Stimulated activated CD8-positive, alpha-beta memory T cell treated with anti-CD3 and anti-CD28 coated beads, Interleukin-12 subunit alpha, Interleukin-12 subunit beta, amount 100 ng/mL, for 4 hours (primary cell): ENCODE measurements around the gene ZNG1F.
A peak's percentile ranks its signal among the peaks of the same experiment; 100 is the strongest.
"Not testable (repeated sequence)": the region's sequence is repeated elsewhere in the genome, so short reads cannot be mapped to it uniquely, and the experiment has no call there.

Source experiments
- DNase-seq: peaks from one replicate; pipeline ENCODE4 v3.0.0-alpha.2; 2020; ENCODE audit warnings: low read depth

The ZNG1F gene

DNA sequence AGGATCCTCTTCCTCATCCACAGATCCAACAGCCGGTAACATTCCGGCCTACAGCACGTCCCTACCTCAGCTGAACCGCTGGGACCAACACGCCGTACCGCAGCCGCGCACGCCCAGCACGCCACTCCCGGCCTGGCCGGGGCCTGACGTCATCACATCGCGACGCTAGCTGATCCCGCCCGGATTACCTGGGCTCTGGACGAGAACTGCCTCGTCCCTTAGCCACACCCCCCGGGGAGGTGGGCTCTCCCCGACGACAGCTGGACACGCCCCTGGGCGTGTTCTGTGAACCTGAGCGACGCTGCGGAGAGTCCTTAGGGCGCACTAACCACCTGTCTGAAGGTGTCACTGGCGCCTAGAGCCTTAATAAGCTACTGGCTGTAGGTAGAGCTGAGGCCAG, at the start of gene ZNG1F:
ZNG1F (minus strand) TSS at position 101 of the 400 bp plus-strand sequence; CDS start at position 42, 59 bp downstream.
- DNase-seq, result not testable (repeated sequence)

DNA sequence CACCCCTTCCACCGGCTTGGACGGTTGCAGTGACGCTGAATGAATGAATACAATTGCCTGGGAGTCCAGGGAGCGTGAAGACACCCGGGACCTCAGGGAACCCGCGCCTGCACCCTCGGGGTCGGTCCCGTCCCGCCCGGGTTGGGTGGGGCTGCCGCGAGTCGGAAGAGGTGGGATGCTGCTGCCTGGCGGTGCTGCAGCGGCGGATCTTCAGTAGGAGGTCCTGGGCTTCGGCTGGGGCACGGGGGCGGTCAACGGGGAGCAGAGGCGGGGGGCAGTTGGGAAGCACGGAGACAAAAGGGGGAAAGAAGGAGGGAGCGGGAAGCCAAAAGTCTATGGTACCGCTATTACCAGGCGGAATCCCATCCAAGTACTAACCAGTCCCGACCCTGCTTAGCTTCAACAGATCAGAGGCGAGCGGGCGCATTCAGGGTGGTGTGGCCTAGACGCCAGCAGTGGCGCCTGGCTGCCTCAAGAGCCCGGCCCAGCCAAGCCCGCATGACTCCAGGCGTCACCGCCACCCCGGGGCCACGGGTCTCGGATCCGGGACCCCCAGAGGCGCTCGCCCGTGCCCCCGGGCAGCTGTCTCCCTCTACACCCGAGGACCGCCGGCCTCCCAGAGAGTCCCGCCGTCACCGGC, 48.1 kb upstream of the ZNG1F start:
- not testable (repeated sequence) for DNase-seq

DNA sequence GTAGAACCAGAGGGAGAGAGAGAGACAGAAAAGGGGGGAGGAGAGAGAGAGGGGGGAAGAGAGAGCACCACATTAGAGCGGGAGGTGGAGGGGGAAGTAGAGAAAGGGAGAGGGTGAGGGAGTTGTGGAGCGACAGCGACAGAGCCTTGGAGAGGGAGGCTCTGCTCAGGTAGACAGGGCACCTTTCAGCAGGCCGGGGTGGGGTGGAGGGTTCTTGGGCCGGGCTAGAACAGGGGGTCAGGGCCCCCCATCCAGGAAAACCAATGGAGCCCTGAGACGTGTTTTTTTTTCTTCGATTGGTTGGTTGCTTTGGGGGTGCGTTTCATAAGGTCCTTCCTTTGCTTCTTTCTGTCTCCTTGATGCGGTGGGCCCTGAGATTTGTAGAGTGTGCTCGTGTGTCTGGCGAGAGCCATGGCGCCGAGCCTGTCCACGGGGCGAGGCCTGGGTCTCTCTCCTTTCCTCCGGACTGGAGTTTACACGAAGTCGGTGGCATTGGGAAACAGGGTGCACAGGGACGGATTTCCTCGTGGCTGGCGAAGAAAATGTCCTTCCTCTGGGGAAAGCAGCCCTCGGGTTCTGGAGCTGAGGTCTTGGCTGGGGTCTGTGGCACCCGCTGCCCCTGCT, 47.5 kb upstream of the ZNG1F start:
- DNase-seq, result not testable (repeated sequence)

DNA sequence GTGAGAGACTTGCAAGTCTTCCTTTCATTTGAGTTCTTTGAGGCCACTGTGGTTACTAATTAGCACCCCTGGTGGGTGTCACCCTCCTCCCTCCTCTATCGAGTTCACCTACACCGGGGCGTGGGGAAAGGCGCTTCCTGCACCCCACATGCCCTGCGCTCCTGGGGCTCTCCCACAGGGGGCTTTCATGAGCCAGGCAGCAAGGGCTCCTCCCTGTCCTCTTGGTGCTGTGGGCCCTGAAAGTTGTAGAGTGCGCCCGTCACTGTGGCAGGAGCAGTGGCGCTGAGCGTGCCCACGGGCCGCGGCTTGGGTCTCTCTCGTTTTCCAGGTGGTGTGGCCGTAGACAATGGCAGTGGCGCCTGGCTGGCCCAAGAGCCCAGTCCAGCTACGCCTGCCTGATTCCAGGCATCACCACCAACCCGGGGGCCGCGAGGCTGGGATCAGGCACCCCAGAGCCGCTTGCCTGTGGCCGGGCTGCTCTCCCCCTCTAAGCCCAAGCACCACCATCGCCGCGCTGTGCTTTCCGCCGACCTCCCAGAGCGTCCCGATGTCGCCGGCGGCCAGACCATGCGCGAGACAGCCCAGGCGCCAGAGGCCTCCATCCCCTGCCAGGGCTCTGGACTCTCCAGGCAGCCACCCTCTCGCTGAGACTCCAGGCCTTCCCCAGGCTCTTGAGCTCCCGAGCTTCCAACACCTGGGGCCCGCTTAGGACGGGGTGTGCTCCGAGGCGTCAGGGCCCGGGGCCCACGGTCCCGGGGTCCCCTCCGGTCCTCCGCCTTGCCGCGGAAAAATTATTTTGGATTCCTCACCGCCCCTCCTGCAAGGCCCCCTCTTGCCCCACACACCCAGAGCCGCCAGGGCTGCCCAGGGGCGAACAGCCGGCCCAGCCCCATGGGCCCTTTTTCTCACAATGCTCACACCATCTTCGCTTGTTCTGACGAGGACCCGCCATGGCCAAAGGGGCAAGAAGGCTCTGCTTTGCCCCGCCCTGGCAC, 46.0 kb upstream of the ZNG1F start:
- DNase-seq, result peak; percentile 46

DNA sequence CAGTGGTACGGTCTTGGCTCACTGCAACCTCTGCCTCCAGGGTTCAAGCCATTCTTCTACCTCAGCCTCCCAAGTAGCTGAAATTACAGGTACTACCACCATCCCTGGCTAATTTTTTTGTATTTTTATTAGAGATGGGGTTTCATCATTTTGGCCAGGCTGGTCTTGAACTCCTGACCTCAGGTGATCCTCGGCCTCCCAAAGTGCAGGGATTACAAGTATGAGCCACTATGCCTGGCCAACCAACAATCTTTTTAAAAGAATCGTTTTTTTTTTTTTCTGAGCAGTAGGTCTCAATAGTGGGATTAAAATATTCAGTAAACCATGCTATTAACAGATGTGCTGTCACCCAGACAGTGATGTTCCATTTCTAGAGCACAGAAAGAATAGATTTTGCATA, 45.1 kb upstream of the ZNG1F start:
- DNase-seq, result not testable (repeated sequence)

DNA sequence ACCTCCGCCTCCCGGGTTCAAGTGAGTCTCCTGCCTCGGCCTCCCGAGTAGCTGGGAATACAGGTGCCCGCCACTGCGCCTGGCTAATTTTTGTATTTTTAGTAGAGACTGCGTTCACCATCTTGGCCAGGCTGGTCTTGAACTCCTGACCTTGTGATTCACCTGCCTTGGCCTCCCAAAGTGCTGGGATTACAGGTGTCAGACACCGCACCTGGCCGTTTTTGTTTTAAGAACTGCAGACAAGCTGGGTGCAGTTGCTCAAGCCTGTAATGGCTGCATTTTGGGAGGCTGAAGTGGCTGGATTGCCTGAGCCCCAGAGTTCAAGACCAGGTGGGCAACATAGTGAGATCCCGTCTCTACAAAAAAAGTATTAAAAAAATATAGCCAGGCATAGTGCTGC, 43.2 kb upstream of the ZNG1F start:
- not testable (repeated sequence) for DNase-seq

DNA sequence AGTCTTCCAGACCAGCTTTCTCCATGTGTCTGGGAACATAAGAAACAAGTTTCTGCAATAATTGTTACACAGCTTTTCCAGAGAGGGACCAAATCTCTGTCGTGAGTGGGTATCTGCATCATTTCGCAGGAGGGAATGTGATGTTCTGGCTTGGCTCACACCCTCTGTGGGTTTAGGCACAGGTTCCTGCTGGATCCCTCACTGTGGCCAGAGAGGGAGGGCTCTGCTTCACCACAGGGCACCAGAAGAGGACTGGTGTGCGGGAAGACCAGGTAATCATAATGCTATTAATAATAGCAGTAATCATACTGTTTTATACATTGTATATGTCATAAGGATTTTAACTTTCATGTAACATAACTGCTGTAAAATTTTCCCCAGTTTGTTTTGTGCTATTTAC, 41.3 kb upstream of the ZNG1F start:
- DNase-seq, result not testable (repeated sequence)

DNA sequence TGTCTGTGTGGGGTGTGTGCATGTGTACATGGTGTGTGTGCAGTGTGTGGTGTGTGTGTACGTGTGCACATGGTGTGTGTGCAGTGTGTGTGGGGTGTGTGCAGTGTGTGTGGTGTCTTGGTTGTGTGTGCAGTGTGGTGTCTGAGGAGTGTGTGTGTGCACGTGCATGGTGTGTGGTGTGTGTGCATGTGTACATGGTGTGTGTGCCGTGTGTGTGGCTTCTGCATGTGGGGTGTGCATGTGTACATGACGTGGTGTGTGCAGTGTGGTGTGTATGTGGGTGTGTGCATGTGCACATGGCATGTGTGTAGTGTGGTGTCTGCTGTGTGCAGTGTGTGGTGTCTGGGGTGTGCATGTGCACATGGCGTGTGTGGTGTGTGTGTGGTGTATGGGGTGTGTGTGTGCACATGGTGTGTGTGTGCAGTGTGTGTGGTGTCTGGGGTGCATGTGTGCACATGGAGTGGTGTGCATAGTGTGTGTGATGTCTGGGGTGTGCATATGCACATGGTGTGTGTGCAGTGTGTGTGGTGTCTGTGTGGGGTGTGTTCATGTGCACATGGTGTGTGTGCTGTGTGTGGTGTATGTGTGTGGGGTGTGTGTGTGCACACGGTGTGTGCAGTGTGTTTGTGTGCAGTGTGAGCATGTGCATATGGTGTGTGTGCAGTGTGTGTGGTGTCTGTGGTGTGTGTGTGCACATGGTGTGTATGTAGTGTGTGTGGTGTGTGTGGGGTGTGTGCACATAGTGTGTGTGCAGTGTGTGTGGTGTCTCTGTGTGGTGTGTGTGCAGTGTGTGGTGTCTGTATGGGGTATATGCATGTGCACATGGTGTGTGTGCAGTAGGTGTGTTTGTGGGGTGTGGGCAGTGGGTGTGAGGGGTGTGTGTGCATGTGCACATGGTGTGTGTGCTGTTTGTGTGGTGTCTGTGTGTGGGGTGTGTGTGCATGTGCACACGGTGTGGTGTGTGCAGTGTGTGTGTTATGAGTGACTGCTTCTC, 40.6 kb upstream of the ZNG1F start:
- no peak for DNase-seq

DNA sequence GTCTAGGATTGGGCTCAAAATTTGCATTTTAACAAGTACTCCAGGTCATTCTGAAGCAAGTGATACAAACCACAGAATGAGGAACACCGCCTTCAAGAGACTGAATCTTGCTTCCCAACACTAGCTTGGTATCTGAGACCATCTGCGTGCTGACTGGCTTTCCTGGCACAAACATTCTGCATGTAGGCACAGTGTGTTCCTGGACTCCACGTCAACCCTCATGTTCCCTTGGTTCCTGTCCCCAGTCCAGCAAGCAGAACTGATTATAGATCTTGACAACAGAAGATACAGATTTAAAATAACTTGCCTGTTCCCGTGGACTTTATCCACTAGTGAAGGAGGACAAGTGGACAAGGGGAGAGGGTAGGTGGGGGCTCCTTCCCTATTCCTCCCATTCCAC, 30.7 kb upstream of the ZNG1F start:
- not testable (repeated sequence) for DNase-seq

DNA sequence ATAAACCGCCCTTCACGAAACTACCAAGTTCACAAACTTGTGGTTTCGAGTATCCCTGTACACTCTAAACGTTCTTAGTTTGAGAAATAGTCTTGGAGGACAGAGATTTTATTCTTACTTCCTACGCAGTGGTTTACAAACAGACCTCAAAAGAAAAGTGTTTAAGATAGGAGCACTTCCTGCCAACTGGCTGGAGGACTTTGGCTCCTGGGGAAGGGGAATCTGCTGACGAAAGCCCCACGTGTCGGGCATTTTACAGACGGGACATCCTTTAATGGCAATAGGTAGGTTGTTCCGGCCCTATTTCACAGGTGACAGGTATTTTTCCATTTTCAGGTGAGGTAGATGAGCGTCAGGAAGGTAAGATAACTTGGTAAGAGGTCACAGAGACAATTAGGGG, 678 bp downstream of the ZNG1F start:
- DNase-seq, result not testable (repeated sequence)

DNA sequence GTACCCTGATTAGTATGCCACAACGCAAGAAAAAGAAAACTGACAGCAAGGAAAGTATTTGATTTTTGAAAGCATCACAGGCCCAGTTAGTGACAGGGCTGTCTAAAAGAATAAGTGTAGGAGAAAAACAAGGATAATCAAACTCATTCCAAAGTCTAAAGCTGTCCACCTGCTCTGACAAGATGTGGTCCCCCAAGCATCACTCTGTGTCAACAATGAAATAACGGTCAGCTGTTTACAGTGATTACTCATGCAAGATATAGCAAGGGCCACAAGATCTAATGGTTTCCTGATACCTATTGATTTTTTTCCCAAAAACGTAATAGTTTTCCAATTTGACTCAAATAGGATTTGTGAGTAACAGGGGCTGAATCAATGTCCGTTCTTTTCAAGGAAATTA, 14.1 kb downstream of the ZNG1F start:
- not testable (repeated sequence) for DNase-seq

DNA sequence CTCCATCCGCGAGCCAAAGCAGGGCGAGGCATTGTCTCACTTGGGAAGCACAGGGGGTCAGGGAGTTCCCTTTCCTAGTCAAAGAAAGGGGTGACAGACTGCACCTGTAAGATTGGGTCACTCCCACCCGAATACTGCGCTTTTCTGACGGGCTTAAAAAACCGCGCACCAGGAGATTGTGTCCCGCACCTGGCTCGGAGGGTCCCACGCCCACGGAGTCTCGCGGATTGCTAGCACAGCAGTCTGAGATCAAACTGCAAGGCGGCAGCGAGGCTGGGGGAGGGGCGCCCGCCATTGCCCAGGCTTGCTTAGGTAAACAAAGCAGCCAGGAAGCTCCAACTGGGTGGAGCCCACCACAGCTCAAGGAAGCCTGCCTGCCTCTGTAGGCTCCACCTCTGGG, 39.0 kb downstream of the ZNG1F start:
- not testable (repeated sequence) for DNase-seq

DNA sequence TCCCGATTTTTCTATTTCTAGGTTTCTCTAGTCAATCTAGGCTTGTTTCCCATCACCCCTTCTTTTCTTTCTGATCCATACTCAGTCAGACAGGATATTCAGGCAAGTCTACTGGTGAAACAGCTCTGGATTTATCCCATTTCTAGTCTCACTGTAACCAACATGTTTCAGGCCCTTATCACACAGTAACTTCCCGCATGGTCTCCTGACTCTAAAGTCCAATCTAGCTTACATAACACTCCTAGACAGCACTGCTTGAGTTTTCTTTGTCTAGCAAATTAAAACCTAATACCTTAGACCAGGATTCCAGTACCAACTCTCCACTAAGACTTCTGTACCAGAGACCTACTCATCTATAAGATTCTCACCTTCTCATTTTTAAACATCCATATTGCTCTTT, 47.2 kb downstream of the ZNG1F start:
- DNase-seq, result not testable (repeated sequence)

DNA sequence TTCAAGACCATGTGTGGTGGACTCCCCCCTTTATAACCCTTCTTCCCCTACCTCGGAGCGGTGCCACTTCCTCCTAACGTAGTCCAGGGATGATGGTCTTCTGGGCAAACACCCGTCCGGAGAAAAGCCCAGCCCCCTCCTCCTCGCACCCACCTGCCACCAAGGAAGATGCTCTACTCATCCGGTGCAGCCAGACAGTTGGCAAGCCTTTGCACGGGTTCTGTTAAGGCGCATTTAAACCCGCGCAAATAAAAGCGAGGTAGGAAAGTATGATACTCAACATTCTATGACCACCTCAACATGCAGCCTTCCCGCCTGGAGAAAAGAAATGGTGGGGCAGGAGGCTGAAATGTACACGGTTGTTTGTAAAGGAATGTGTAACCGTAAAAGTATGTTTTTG, 60.5 kb downstream of the ZNG1F start, which contains the start of gene FOXD4L6:
FOXD4L6 (minus strand) TSS at position 101 of the 400 bp plus-strand sequence. CDS start 298 bp downstream, outside the sequence.
- DNase-seq, result not testable (repeated sequence)

DNA sequence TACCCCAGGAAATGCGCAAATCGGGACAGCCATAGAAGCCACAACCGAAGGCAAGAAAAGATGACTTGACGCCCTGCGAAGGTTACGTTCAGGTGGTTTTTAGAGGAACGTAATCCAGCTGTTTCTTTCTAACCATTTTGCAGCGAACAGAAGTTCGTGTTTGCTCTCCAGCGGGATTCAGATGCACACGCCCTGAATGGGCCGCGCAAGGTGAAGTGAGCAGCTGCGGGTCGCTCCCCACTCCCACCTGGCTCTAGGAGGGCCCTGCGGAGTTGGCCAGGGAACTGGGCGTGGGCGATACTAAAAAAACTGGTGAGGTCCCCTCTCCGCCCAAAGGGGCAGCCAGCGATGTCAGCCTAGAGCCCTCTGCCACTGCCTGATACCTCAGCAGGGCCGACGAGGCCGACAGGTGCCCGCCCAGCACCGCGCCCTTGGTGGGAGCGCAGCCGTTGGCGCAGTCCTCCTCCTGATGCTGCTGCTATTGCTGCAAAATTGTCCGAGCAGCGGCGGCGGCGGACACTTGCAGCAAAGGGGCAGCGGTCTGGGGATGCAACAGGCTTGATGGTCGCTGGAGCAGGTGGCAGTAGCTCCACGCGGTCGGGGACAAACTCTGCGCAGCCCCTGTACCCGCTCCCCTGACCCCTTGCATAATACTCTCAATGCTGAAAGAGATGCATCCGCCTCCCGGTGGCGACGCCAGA, 62.2 kb downstream of the ZNG1F start:
- not testable (repeated sequence) for DNase-seq

DNA sequence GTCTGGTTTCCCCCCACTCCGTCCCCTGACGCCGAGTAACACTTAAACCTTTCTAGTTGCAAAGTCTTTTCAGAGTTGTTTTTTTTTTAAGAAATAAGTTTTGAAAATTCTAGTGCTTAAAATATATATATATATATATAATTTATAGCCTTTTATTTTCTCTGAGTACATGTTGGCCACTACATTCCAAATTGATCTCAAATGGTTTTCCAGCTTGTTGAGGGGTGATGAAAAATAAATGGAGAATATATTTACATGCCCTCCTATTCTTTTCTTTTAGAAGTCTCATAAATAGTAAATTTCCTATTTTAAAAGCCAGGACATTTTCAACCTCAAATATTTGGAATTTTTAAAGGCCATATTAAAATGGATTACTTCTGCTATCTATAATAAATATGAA, 63.2 kb downstream of the ZNG1F start:
- DNase-seq, result not testable (repeated sequence)

DNA sequence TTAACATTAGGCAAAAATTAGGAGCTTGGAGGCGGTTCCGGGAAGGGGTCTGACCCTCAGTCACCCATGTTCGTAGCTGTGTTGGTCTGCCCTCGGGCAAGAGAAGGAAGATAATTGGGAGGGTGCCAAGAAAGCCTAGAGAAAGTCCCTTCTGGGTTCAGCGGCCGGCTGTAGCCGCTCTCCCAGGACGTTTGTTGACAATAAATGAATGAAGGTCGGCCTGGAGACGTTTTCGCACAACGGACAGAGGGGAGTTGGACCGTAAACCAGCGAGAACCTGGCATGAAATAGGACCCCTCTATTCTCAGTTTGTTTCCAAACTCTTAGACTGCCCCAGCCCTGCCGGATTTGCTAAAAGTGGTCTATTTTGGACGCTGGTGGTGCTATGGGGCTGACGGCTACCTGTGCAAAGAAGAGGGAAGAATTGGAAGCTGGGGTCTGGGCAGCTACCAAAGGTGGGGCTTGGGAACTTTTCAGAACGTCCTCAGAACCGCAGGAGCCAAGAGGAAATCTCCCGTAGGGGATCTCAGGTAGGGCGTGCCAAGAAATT, 63.9 kb downstream of the ZNG1F start:
- DNase-seq, result not testable (repeated sequence)

DNA sequence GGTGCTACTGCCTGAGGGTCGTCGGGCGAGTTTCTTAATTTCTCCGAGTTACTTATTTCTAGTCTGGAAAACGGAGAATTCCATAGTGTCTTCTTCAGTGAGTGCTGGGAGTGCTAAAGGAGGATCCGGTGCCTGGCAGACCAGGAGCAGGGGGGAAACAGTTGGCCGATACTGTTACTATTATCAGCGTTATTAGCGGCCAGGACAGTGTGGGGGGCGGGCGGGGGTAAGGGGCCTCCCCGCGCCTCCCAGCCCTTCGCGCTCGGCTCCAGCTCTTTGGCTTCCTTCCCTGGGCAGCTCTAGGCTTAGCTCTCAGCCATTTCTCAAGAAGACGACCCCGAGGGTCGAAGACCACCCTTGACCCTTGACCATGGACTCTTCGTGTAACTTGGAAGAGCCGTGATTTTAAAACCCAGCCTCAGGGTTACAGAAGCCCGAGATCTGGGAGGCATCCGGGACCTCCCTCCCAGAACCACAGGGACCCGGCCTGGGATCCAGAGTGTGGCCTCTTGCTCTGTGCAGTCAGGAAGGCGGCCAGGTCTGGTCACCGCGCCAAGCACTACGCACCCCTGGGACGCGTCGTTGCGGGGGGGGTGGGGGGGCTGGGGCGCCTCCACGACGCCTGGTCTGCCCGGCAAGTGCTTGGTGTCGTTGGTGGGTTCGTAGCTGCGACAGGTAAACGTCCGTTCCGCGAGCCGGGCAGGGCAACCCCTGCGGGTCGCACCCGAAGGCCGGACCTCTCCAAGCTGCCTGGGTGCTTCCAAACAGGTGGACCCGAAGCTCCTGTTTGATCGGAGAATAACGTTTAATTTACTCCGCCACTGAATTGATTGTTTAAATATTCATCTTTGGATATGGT, 64.6 kb downstream of the ZNG1F start:
- not testable (repeated sequence) for DNase-seq

DNA sequence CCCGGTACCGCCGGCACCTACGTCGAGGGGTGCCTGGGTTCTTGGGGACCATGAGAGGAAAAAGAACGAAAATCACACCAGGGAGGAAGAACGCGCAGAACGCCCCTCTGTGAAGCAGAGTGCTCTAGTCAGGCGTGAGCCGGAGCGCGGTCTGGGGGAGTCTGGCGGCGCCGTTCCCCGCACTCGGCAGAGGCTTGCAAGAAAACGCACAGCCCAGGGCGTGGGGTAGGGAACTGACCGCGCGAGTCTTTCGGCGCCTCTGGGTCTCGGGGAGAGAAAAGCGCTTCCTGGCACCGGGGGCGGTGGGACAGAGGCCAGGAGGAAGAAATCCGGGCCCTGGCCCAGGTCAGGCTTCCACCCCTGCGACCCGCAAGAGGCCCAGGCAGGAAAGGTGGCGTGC, 65.3 kb downstream of the ZNG1F start:
- DNase-seq, result not testable (repeated sequence)
